GM18907 (cell line): ENCODE measurements around the gene ALG2.
"Not testable (repeated sequence)": the region's sequence is repeated elsewhere in the genome, so short reads cannot be mapped to it uniquely, and the experiment has no call there.

Experiments
- ATAC-seq: cut with Tn5 transposase; IDR thresholded peaks from one replicate; pipeline ENCODE4 v1.9.1; 2021; ENCODE audit warnings: mild to moderate bottlenecking, moderate library complexity; ENCODE audit not compliant: unreplicated experiment

Gene ALG2

DNA sequence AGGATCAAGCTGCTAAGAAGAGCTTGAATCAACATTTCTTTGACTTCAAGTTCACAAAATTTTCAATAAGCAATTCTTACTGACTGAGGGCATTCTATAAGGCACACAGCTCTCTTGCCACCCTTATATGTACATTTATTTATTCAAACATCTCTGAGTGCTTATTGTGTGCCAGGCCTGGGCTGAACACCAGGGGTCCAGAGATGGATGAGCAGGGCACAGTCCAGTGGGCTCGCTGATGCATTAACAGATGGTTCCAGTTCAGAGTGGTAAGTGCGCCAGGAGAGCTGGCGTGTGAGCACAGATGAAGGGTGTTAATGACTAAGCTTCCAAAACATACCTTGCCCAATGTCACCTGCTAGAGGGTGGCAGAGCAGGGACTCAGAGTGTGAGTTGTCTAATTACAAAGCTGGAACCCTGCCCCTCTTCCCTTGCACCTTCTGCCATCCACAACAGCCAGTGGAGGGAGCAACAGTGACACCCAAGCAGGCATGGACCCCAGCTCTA lies 24.6 kb downstream of the ALG2 start:
- no peak for ATAC-seq

DNA sequence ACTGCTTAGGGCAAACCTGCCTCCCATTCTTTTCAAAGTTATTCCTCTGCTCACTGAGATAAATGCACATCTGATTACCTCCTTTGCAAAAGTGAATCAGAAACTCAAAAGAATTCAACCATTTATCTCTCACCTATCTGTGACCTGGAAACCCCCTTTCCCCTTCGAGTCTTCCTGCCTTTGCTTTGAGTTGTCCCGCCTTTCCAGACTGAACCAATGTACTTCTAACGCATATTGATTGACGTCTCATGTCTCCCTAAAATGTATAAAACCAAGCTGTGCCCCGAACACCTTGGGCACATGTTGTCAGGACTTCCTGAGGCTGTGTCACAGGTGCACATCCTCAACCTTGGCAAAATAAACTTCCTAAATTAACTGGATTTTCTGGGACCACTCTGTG lies 25.3 kb downstream of the ALG2 start:
- not testable (repeated sequence) for ATAC-seq

DNA sequence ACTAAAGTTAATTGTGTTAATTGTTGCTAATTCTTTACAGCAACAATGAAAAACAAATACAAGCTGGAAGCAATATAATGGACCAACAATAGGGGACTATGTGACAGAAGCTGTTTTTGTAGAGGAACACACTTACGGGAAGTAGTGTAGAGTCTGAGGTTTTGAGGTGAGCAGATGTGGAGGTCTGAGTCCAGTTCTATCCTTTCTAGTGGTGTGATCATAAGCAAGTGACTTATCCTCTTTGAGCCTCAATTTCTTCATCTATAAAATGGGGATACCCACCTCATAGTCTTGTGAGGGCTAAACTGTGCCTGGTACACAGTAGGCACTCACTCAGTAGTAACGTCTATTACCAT lies 28.3 kb downstream of the ALG2 start:
- no peak for ATAC-seq

- ATAC-seq, result no peak
Observed at GRCh38 chr9:99192786-99193465, 28.8 kb downstream of the ALG2 start.

DNA sequence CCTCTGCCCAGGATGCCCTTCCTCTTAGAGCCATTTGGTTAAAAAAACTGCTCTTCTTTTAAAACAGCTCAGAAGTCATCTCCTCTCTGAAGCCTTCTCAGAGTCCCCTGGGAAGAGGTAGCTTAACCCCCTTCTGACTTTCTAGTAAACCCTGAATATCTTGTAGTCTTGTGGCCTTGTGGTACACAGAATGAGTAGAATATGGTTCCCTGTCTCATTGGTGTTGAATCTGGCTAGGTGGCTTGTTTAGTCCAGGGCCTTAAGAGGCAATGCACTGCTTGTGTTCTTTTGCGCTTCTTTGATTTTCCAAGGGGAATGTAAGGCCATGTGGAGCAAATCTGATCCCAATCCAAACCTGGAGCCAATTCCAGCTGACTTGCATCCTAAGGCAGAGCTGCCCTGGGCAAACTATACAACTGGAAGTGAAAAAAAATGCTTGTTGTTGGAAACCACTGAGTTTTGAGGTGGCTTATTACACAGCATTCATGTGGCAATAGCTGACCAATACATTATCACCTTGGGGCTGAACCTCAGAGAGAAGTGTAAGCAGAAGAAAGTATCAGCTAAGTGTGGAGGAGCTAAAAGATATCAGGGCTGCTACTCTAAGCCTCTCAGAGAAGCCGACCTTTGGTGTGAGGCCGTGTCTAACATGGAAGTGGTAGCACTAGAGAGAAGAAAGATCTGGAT lies 31.0 kb downstream of the ALG2 start:
- ATAC-seq, result no peak

DNA sequence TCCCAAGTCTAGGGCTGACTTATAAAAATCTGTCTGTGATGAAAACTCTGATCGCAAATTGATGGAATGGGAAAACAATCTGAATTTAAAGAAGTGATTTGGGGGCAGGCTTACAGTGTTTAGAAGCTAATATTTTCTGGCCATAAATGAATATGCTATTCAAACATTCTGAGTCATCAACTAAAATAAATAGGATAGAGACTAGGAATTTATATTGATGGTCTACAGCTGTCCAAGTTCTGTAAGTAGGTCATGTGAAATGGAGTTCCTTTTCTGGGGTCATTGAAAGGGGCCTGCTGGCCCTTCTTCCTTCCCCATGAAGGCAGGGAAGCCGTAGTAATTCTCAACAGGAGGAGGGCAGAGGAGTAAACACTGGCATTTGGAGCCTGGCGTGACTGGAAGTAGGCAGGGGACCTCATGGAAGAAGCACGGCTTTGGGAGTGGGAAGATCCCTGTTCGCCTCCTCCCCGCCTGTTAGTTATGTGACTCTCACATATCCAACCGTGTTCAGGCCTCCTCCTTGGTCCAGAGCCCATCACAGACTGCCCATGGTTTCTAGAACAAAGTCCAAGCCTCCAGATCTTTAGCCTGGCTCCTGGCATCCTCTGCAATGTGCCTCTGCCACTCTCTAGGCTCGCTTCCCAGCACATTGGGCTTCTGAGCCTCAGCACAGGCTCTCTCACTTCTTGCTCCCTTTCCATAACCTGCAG lies 31.7 kb downstream of the ALG2 start:
- ATAC-seq, result no peak

DNA sequence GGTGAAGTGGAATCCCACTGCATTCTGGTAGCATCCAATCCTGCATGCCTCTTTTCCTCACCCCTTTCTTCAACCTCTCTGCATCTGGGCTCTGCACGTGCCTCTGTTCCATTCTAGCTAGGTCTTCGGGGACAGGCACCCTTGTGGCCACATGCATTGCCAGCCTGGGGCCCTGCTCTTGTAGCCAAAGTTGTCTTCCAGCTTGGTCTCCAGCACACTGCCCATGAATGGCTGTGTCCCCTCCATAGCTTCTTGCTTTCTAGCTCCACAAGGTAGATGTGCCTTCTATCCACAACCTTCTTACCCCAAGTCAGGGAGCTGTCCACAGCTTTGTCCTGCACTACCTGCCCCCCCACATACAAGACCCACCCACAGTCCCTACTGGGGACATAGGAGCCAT lies 32.6 kb downstream of the ALG2 start:
- ATAC-seq, result no peak

DNA sequence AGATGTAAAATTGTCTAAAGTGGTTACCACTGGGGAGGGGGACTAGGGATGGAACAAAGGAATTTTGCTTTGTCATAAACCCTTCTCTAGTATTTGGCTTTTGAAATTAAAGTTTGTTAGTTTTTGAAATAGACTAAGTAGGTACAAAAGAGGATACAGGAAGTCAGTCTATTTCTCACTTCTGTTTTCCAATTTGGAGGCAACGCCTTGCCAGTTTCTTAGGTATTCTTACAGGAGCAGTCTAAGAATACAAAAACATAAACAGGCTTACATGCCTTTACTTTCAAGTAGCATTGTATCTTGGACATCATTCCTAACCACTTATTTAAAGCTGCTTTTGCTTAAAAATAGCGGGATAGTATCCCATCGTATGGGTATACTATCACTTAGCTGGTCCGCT lies 34.4 kb downstream of the ALG2 start:
- ATAC-seq, result no peak

DNA sequence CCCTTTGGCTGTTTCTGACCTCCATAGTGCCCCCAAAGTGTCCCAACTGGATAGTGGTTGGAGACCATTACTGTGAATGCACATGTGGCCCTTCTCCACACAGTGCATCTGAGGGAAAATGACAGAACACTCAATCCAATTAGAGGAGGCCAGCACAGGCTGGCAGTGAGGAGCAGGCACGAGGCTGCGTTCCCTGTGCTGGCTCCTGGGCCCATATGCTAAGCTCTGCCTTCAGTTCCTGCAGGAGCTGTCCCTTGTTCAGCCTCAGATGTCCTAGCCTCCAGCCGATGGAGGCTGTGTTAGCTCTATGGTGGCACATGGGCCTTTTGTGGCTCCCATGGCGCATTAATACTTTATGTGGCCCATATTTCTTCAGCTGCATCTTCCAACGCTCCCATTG lies 35.8 kb downstream of the ALG2 start:
- no peak for ATAC-seq

DNA sequence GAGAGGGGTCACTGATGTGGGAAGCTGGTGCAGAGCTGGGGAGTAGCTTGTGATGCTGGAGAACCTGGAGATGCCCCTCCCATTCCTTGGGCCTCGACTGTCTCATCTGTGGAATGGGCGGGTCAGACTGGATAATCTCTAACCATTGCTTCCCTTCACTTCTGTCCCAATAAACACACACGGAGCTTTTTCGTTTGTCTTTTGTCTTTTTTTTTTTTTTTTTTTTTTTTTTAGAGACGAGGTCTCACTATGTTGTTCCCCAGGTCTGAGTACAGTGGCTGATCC lies 36.5 kb downstream of the ALG2 start:
- ATAC-seq, result no peak

- peak; percentile 49 for ATAC-seq
Observed at GRCh38 chr9:99184475-99185347, 37.0 kb downstream of the ALG2 start.

DNA sequence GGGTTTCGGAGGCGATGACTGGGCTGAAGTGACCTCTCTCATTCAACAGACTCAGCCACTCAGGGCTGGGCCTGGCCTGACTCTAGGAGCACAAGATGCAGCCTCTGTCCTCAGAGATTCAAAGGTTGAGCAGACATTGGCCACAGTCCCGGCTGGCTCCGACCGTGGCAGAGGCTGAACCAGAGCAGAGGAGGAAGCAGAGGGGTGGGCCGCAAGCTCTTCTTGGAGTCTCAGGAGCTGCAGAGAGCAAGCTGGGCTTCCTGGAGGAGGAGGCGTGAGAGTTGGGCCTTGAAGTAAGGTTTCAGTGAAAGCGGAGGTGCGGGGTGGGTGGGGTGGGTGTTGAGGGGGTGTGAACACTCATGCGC lies 37.6 kb downstream of the ALG2 start:
- ATAC-seq, result no peak

GRCh38 chr9:99183616-99184015 lies 38.1 kb downstream of the ALG2 start:
- ATAC-seq, result no peak

DNA sequence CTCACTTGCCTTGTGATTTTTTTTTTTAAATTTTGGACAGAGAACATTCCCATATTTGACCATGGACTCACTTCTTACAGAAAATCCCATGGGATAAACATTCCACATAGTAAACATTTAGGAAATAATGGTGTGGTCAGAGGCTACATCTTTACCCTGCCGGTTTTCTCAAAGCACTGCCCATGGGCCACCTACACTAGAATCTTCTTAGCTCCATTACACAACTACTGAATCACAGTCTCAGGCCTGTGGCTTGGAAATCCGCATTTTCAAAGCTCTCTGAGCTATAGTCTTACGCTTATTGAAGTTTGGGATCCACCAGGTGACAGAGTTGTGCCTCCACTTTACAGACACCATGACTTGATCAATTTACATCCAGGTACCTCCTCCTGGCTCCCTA lies 39.4 kb downstream of the ALG2 start:
- ATAC-seq, result no peak

- ATAC-seq, result peak; percentile 62
Observed at GRCh38 chr9:99181621-99182020, 40.1 kb downstream of the ALG2 start.

DNA sequence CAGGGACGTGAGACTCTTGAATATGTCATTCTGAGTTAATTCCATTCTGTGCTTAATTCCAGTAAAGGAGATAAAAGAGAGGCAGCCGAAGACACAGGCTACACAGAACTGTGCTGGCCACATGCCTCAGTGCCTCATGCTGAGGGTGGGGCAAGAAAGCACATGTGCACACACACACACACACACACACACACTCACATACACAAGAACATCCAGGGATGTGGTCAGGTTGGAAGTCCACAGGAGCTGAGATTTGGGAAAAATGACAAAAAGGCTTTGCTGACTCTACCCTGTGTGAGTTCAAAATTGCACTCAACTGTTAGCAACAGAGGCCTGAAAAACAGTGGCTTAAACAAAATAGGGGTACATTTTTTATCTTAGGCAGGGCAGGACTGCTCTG lies 40.5 kb downstream of the ALG2 start:
- no peak for ATAC-seq

DNA sequence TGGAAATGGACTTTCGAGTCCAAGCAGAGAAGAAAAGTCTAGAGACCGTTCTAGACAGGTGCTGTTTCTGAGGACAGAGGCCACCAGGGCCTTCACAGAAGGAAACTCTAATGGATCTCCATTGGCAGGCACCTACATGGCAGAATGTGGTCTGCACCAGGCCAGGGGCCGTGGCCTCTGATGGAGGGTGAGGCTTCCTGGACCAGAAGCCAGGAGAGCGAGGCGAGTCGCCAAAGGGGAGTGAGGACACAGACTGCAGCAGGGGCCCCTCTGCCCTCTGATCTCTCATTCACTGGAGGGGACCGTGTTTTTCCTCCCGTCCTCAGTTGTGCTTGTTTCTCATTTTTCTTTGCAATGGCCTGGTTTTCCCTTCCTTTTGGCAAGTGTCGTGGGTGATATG lies 41.1 kb downstream of the ALG2 start:
- ATAC-seq, result no peak

GRCh38 chr9:99180199-99180598 lies 41.5 kb downstream of the ALG2 start:
- peak; percentile 40 for ATAC-seq

DNA sequence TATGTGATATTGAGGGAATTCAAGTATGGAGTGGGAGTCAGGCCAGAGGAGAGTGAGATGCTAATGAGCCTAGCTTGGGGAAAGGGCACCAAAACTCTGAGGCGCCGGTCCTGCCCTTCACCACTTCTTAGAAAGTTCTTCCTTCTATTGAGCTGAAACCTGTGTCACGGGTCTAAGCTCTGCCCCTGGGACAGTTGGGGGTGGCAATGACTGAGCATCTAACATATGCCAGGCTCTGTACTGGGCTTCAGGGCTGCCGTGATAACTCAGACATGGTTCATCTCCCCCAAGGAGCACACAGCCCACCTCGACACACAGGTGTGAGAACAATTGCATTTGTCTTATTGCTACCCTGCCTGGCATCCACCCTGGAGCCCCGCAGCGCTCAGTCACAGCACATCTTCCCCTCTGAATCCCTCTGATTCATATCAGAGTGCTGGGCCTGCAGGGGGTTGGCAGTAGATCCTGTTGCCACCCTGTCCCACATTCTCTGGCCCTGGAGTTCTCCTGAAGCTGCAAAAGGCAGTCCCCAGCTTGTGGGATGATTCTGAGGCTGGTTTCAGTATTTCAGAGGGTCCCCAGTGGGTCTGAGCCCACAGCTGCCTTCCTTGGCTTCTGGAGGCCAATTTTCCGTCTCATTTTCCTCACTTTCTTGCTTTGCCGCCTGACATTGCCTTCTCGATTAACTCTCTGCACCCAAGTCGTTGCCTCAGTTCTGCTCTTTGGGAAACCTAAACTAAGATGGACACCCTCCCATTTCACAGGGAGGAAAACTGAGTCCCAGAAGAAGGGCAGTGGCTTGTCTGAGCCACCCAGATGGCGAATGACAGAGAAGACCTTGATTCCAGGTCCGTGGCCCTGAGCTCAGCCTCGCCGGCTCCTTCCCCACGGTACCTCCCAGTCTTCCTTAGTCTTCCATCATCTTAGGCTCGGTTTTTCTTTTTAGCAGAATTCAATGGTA lies 42.5 kb downstream of the ALG2 start:
- no peak for ATAC-seq
